Effector memory CD8-positive, alpha-beta T cell (primary cell): ENCODE data around the gene PRR11.
"Not testable (repeated sequence)": the region's sequence is repeated elsewhere in the genome, so short reads cannot be mapped to it uniquely, and the experiment has no call there.

Experiments
- ATAC-seq: fragments of 150-1000 bp; cut with Tn5 transposase; replicated peaks from 2 replicates; pipeline ENCODE4 v1.10.0; 2021; ENCODE audit warnings: mild to moderate bottlenecking, moderate library complexity
- DNase-seq, 3 experiments: peaks; one replicate each; pipeline ENCODE4 v3.0.0; 2021
- H3K27ac Mint-ChIP-seq, 2 donors: one replicate each; pipeline ENCODE4 v1.8.0; 2022; ENCODE audit warnings: mild to moderate bottlenecking in 2 of 2, mixed read lengths in 2 of 2, moderate library complexity in 2 of 2
- H3K27me3 Mint-ChIP-seq, 2 donors: one replicate each; pipeline ENCODE4 v1.8.0; 2022; ENCODE audit warnings: mixed read lengths in 2 of 2
- H3K36me3 Mint-ChIP-seq: one replicate; pipeline ENCODE4 v1.8.0; 2022; ENCODE audit warnings: mild to moderate bottlenecking, moderate library complexity, mixed read lengths; ENCODE audit not compliant: insufficient read depth
- H3K4me1 Mint-ChIP-seq, 2 donors: one replicate each; pipeline ENCODE4 v1.8.0; 2022; ENCODE audit warnings: low read depth in 2 of 2, mixed read lengths in 2 of 2
- H3K4me3 Mint-ChIP-seq, 2 donors: one replicate each; pipeline ENCODE4 v1.8.0; 2022; ENCODE audit warnings: mild to moderate bottlenecking in 2 of 2, mixed read lengths in 2 of 2, moderate library complexity in 2 of 2
- H3K9me3 Mint-ChIP-seq, 2 donors: one replicate each; pipeline ENCODE4 v1.8.0; 2022; ENCODE audit warnings: mixed read lengths in 2 of 2

PRR11 gene

GRCh38 chr17:59131131-59131530 is 24.4 kb upstream of the PRR11 start:
- ATAC-seq (no peak), DNase-seq (no peak)
- no peak overlapping the region for H3K27ac Mint-ChIP-seq
- H3K4me3 Mint-ChIP-seq: no peak overlapping the region
- H3K9me3 Mint-ChIP-seq: no peaks in the 10 kb centered on the region
- H3K4me1 Mint-ChIP-seq: peaks cover 0 to 15% of the 10 kb centered on the region in 2 donors
- H3K36me3 Mint-ChIP-seq: peaks cover 8% of the 10 kb centered on the region
- H3K27me3 Mint-ChIP-seq: no peaks in the 10 kb centered on the region

DNA sequence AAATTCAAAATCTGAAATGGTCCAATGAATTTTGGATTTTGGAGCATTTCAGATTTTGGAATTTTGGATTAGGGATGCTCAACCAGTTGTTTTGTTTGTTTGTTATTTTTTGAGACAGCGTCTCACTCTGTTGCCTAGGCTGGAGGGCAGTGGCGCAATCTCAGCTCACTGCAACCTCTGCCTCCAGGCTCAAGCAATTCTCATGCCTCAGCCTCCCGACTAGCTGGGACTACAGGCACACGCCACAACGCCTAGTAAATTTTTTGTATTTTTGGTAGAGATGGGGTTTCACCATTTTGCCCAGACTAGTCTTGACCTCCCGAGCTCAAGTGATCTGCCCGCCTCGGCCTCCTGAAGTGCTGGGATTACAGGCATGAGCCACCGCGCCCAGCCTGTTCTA is 17.2 kb upstream of the PRR11 start:
- peaks cover 0 to 11% of the 10 kb centered on the region in 2 donors for H3K4me1 Mint-ChIP-seq
- not testable (repeated sequence) for H3K9me3 Mint-ChIP-seq, DNase-seq, H3K36me3 Mint-ChIP-seq, H3K4me3 Mint-ChIP-seq, H3K27ac Mint-ChIP-seq, H3K27me3 Mint-ChIP-seq, ATAC-seq

DNA sequence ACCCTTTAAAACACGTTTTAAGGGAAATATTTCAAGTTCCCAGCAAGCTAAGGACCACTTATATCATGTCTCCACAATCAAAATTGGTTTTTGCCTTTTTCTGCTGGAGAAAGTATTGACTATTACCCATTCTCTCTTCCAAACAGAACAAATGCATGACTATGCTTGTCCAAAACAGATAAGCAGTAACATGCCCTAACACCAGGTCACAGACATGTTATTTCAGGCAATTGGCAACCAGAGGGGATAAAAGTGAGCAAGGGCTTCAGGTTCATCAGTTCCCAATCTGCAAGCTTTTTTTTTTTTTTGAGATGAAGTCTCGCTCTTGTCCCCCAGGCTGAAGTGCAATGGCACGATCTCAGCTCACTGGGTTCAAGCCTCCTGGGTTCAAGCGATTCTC is 15.6 kb upstream of the PRR11 start:
- ATAC-seq: no peak

DNA sequence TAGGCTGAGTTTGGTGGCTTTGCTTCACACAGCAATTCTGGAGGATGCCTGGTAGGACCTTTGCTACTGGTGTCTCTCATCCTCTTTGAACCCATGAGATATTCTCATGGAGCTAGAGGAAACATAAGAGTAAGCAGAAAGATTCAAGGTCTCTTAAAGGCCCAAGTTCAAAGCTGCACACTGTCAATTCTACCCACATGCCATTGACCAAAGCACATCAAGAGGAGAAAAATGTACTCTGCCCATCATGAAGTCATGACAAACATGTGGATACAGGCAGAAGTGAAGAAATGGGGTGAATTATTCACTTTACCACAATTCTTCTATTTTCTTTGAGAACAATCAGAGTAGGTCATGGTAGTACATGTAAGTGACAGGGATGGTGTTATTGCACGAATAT is 13.7 kb upstream of the PRR11 start:
- Mint-ChIP-seq H3K4me1 (peaks cover 3 to 12% of the 10 kb centered on the region in 2 donors), H3K4me3 (no peak overlapping the region), H3K27ac (no peak overlapping the region), H3K36me3 (peaks cover 10% of the 10 kb centered on the region), H3K9me3 (no peaks in the 10 kb centered on the region), H3K27me3 (no peaks in the 10 kb centered on the region)
- no peak for DNase-seq
- no peak for ATAC-seq

More for the DNA sequence above, 15.6 kb upstream of the PRR11 start:
- Mint-ChIP-seq H3K27me3 (no peaks in the 10 kb centered on the region), H3K36me3 (peaks cover 10% of the 10 kb centered on the region), H3K9me3 (no peaks in the 10 kb centered on the region), H3K4me3 (no peak overlapping the region), H3K27ac (no peak overlapping the region), H3K4me1 (peaks cover 0 to 4% of the 10 kb centered on the region in 2 donors)
- DNase-seq: no peak

- Mint-ChIP-seq H3K27ac (peak overlapping the region in 1 of 2 donors; percentile 23), H3K4me1 (peaks cover 7 to 18% of the 10 kb centered on the region in 2 donors), H3K27me3 (no peaks in the 10 kb centered on the region), H3K9me3 (no peaks in the 10 kb centered on the region), H3K4me3 (no peak overlapping the region), H3K36me3 (peaks cover 10% of the 10 kb centered on the region)
- DNase-seq: no peak
- ATAC-seq: no peak
Observed at GRCh38 chr17:59145571-59146096, 9.9 kb upstream of the PRR11 start.

- H3K27me3 Mint-ChIP-seq: no peaks in the 10 kb centered on the region
- H3K27ac Mint-ChIP-seq: no peak overlapping the region
- DNase-seq: no peak
- ATAC-seq: no peak
- no peaks in the 10 kb centered on the region for H3K9me3 Mint-ChIP-seq
- peaks cover 16 to 38% of the 10 kb centered on the region in 2 donors for H3K4me1 Mint-ChIP-seq
- no peak overlapping the region for H3K4me3 Mint-ChIP-seq
- peaks cover 6% of the 10 kb centered on the region for H3K36me3 Mint-ChIP-seq
Observed at GRCh38 chr17:59149051-59149450, 6.5 kb upstream of the PRR11 start.

DNA sequence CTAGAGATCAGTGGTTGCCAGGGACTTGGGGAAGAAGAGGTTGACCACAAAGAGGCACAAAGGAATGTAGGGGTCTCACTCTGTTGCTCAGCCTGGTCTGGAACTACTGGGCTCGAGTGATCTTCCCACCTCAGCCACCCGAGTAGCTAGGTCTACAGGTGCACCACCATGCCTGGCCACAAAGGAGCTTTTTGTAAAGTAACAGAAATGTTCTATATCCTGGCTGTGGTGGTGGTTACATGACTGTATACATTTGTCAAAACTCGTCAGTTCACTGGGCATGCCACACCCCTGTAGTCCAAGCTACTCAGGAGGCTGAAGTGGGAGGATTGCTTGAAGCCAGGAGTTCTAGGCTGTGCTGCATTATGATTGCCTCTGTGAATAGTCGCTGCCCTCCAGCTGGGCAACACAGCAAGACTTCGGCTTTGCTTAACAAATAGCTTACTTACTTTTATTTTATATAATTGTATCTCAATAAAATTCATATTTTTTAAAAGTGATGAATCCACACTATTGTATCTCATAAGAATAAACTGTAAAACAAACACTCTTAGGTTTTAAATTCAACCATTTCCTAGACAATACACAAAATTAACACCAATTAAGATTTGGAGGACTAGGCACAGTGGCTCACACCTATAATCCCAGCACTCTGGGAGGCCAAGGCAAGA is 5.6 kb upstream of the PRR11 start:
- Mint-ChIP-seq H3K36me3 (peaks cover 6% of the 10 kb centered on the region), H3K27ac (peak overlapping the region in 1 of 2 donors; percentile 52), H3K9me3 (no peaks in the 10 kb centered on the region), H3K4me3 (peak overlapping the region in 1 of 2 donors; percentile 19), H3K4me1 (peaks cover 19 to 43% of the 10 kb centered on the region in 2 donors), H3K27me3 (no peaks in the 10 kb centered on the region)
- DNase-seq: no peak
- ATAC-seq: peak; percentile 38

DNA sequence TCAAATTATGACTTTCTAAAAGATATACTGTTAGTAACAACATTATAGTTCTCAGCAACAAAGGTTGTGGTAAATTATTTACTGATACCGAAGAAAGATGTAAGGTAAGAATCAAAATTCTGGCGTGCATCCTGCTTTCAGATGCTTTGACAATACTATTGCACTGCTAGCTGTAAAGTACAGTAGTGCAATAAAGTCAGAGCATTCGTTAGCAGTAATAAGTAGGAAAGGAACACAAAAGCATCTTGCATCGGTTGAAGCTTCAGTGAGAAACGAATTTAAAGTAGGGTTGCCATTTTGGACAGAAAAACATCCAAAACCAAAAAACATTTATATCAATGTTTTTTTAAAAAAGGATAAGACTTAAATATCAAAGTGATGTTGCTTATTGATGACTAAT is 4.5 kb upstream of the PRR11 start:
- H3K9me3 Mint-ChIP-seq: no peaks in the 10 kb centered on the region
- ATAC-seq: no peak

GRCh38 chr17:59151591-59151990 is 4.0 kb upstream of the PRR11 start:
- H3K9me3 Mint-ChIP-seq: no peaks in the 10 kb centered on the region
- H3K4me1 Mint-ChIP-seq: peaks cover 17 to 35% of the 10 kb centered on the region in 2 donors
- H3K27me3 Mint-ChIP-seq: no peaks in the 10 kb centered on the region
- peak overlapping the region in 1 of 2 donors; percentile 65 for H3K27ac Mint-ChIP-seq
- ATAC-seq: no peak
- H3K36me3 Mint-ChIP-seq: peaks cover 6% of the 10 kb centered on the region
- peak overlapping the region in 1 of 2 donors; percentile 32 for H3K4me3 Mint-ChIP-seq
- DNase-seq: no peak

More for the DNA sequence above, 4.5 kb upstream of the PRR11 start:
- no peak overlapping the region for H3K27ac Mint-ChIP-seq
- peaks cover 17 to 35% of the 10 kb centered on the region in 2 donors for H3K4me1 Mint-ChIP-seq
- peaks cover 6% of the 10 kb centered on the region for H3K36me3 Mint-ChIP-seq
- DNase-seq: no peak
- peak overlapping the region in 1 of 2 donors; percentile 32 for H3K4me3 Mint-ChIP-seq
- no peaks in the 10 kb centered on the region for H3K27me3 Mint-ChIP-seq

DNA sequence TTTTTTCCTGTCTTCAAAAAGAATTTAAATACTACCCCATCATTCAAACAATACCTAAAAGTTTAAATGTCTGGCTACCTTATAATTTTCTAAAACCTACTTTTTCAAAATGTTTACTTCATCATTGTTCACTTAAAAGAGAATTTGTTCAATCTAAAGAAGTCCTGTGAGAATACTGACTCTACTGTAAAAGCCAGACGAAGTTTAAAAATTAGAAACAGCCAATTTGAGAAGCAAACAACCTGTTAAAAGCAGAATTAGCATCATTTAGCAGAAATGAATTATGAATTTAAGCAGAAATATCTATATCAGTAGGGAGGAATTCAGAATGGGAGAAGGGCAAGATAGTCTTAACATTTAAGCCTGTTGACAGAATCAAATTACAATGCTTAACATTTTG is 2.6 kb upstream of the PRR11 start:
- peaks cover 16 to 35% of the 10 kb centered on the region in 2 donors for H3K4me1 Mint-ChIP-seq
- H3K27me3 Mint-ChIP-seq: no peaks in the 10 kb centered on the region
- no peaks in the 10 kb centered on the region for H3K9me3 Mint-ChIP-seq
- no peak overlapping the region for H3K4me3 Mint-ChIP-seq
- ATAC-seq (no peak), DNase-seq (no peak)
- H3K36me3 Mint-ChIP-seq: peaks cover 6% of the 10 kb centered on the region
- H3K27ac Mint-ChIP-seq: no peak overlapping the region

- Mint-ChIP-seq H3K36me3 (peaks cover 9% of the 10 kb centered on the region), H3K27me3 (no peaks in the 10 kb centered on the region), H3K4me3 (no peak overlapping the region), H3K27ac (no peak overlapping the region), H3K9me3 (no peaks in the 10 kb centered on the region), H3K4me1 (peaks cover 17 to 39% of the 10 kb centered on the region in 2 donors)
- DNase-seq (peak in 1 of 3 experiments; percentile 30), ATAC-seq (no peak)
Observed at GRCh38 chr17:59154292-59154720, 1.2 kb upstream of the PRR11 start.

DNA sequence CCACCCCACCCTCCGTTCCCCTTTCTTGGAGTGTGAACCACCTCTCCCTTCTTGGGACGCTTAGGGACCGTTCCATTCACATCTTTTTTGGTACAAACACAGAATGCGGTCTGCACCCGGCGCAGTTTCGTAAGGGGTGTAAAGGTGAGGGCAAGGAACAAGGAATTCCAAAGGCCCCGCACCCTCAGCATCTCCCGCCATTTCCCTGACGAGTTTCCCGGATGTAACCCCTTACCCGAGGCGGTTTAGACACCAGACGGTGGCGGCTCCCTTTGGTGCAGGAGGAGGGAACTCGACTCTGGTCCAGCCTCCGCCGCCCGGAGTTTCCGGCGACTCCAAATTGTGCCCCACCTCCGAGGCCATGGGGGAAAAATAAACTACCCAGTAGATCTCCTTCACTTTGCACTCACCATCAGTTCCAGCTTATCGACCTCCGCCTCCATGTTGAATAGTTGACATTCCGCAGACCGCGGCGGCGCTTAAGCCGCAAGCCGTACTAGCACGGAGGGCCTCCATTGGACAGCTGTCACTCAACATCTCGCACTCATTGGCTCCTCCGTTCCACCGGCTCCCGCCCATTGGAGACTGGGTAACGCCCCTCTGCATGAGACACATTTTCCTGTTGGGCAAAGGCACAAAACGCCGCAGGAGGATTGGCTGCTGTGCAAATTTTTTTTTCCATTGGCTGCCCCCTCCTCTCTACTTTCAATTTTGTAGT is 666 bp upstream of the PRR11 start, which contains the start of gene SKA2:
Gene SKA2 (minus strand): TSS at position 466 of the 718 bp plus-strand sequence. CDS start 23 bp downstream, at position 443.
- H3K4me1 Mint-ChIP-seq: peaks cover 15 to 40% of the 10 kb centered on the region in 2 donors
- H3K36me3 Mint-ChIP-seq: peaks cover 9% of the 10 kb centered on the region
- peak; percentile 95 to 96 (median 95) for DNase-seq
- peak; percentile 81 for ATAC-seq
- H3K4me3 Mint-ChIP-seq: no peak within 1 kb of the TSS
- H3K27me3 Mint-ChIP-seq: no peaks in the 10 kb centered on the region
- H3K9me3 Mint-ChIP-seq: no peaks in the 10 kb centered on the region
- no peak within 1 kb of the TSS for H3K27ac Mint-ChIP-seq

- peaks cover 3% of the 10 kb centered on the region for H3K36me3 Mint-ChIP-seq
- H3K9me3 Mint-ChIP-seq: no peaks in the 10 kb centered on the region
- ATAC-seq: no peak
- H3K4me1 Mint-ChIP-seq: peaks cover 3 to 10% of the 10 kb centered on the region in 2 donors
- no peaks in the 10 kb centered on the region for H3K27me3 Mint-ChIP-seq
- peak overlapping the region; percentile 60 to 70 for H3K4me3 Mint-ChIP-seq
- DNase-seq: no peak
- peak overlapping the region; percentile 89 to 91 for H3K27ac Mint-ChIP-seq
Observed at GRCh38 chr17:59160157-59161025, 4.8 kb downstream of the PRR11 start.
